Gastrocnemius medialis (tissue), 4 donors: ENCODE measurements around the gene ADAMTSL5.

ENCODE experiments used
- CTCF ChIP-seq, 5 experiments: fragments of 450-650 bp in 3 of 5; fragments of 200-600 bp in 2 of 5; sonication (generic) in 2 of 5; IDR thresholded peaks in 4 of 5; conservative IDR thresholded peaks in 1 of 5; 1 replicate in 4 of 5; 2 replicates in 1 of 5; pipeline ENCODE4 v1.5.1; 2016 to 2019; ENCODE audit warnings: antibody characterized with exemption in 5 of 5, mild to moderate bottlenecking in 3 of 5, moderate library complexity in 3 of 5
- POLR2A ChIP-seq, 2 donors: fragments of 450-650 bp; IDR thresholded peaks; one replicate each; pipeline ENCODE4 v1.6.1; 2017; ENCODE audit warnings: antibody characterized with exemption in 2 of 2, mild to moderate bottlenecking in 2 of 2, moderate library complexity in 2 of 2

- no peak for TF ChIP-seq CTCF (IDR thresholded peaks at IDR 0.05 in 4 of 5, conservative IDR thresholded peaks at IDR 0.05 in 1 of 5)
- TF ChIP-seq POLR2A (IDR thresholded peaks at IDR 0.05): no peak
Measured at GRCh38 chr19:1531587-1531986, 18.8 kb upstream of the ADAMTSL5 start.
